Trophoblast cell (in vitro differentiated cells and primary cell): ENCODE results near the gene LHX5. TPM values are rescaled to one million over a fixed set of nuclear protein-coding genes. Genes with fewer than 3 reads are reported as not detected.

Experiments
- DNase-seq, 2 donors: peaks; one replicate each; pipeline ENCODE4 v3.0.0-alpha.2; 2016
- H2AFZ ChIP-seq: 2 replicates; pipeline ENCODE4 v1.6.1; 2013; ENCODE audit warnings: low read length, moderate library complexity, mild to moderate bottlenecking; ENCODE audit not compliant: insufficient read depth, poor library complexity
- H2AK5ac ChIP-seq: 2 replicates; pipeline ENCODE4 v1.6.1; 2013; ENCODE audit warnings: mild to moderate bottlenecking, low read length
- H2BK120ac ChIP-seq: 2 replicates; pipeline ENCODE4 v1.6.1; 2013; ENCODE audit warnings: low read length, mild to moderate bottlenecking, moderate library complexity; ENCODE audit not compliant: insufficient read depth, poor library complexity
- H2BK12ac ChIP-seq: 2 replicates; pipeline ENCODE4 v1.6.1; 2013; ENCODE audit warnings: mild to moderate bottlenecking, low read length, moderate library complexity
- H2BK5ac ChIP-seq: 2 replicates; pipeline ENCODE4 v1.6.1; 2013; ENCODE audit warnings: low read length, low read depth, moderate library complexity, mild to moderate bottlenecking; ENCODE audit not compliant: poor library complexity
- H3K14ac ChIP-seq: 2 replicates; pipeline ENCODE4 v1.6.1; 2013; ENCODE audit warnings: mild to moderate bottlenecking, low read length
- H3K18ac ChIP-seq: 2 replicates; pipeline ENCODE4 v1.6.1; 2013; ENCODE audit warnings: mild to moderate bottlenecking, low read length
- H3K23ac ChIP-seq: 2 replicates; pipeline ENCODE4 v1.6.1; 2013; ENCODE audit warnings: low read length
- H3K27ac ChIP-seq: 2 replicates; pipeline ENCODE4 v1.5.1; 2013; ENCODE audit warnings: low read depth, mild to moderate bottlenecking, inconsistent platforms, low read length, moderate library complexity
- H3K27me3 ChIP-seq: 2 replicates; pipeline ENCODE4 v1.6.1; 2013; ENCODE audit warnings: inconsistent platforms, mild to moderate bottlenecking, low read length, moderate library complexity; ENCODE audit not compliant: insufficient read depth
- H3K36me3 ChIP-seq, 2 experiments: 1 replicate in 1 of 2; 2 replicates in 1 of 2; pipeline ENCODE4 v1.6.1; 2013; ENCODE audit warnings: low read length in 2 of 2, mild to moderate bottlenecking in 2 of 2, moderate library complexity in 1 of 2; ENCODE audit not compliant: insufficient read depth in 2 of 2, control insufficient read depth in 1 of 2
- H3K4ac ChIP-seq: 2 replicates; pipeline ENCODE4 v1.6.1; 2013; ENCODE audit warnings: low read depth, mild to moderate bottlenecking, low read length, moderate library complexity
- H3K4me1 ChIP-seq, 2 experiments: 1 replicate in 1 of 2; 2 replicates in 1 of 2; pipeline ENCODE4 v1.6.1; 2013; ENCODE audit warnings: low read length in 2 of 2, mild to moderate bottlenecking in 2 of 2, moderate library complexity in 1 of 2; ENCODE audit not compliant: insufficient read depth in 2 of 2, control insufficient read depth in 1 of 2
- H3K4me2 ChIP-seq: 2 replicates; pipeline ENCODE4 v1.6.1; 2013; ENCODE audit warnings: inconsistent platforms, mild to moderate bottlenecking, low read length, moderate library complexity
- H3K4me3 ChIP-seq: 2 replicates; pipeline ENCODE4 v1.5.1; 2013; ENCODE audit warnings: mild to moderate bottlenecking, low read depth, low read length, inconsistent platforms
- H3K79me1 ChIP-seq: one replicate; pipeline ENCODE4 v1.6.1; 2013; ENCODE audit warnings: low read length
- H3K79me2 ChIP-seq: 2 replicates; pipeline ENCODE4 v1.6.1; 2013; ENCODE audit warnings: low read length, mild to moderate bottlenecking; ENCODE audit not compliant: control insufficient read depth, insufficient read depth, poor library complexity
- H3K9ac ChIP-seq: 2 replicates; pipeline ENCODE4 v1.6.1; 2013; ENCODE audit warnings: mild to moderate bottlenecking, low read length
- H3K9me3 ChIP-seq: 2 replicates; pipeline ENCODE4 v1.6.1; 2013; ENCODE audit warnings: low read depth, mild to moderate bottlenecking, control low read depth, inconsistent platforms, low read length; ENCODE audit not compliant: insufficient read depth
- H4K12ac ChIP-seq: 2 replicates; pipeline ENCODE4 v1.6.1; 2013; ENCODE audit warnings: low read depth, mild to moderate bottlenecking, low read length, moderate library complexity
- H4K8ac ChIP-seq: 2 replicates; pipeline ENCODE4 v1.6.1; 2013; ENCODE audit warnings: low read depth, mild to moderate bottlenecking, low read length, moderate library complexity
- H4K91ac ChIP-seq: one replicate; pipeline ENCODE4 v1.6.1; 2013; ENCODE audit warnings: low read depth, mild to moderate bottlenecking, low read length, moderate library complexity
- WGBS: extraction: QIAGEN DNeasy Blood & Tissue Kit; methylation state at CpG from one replicate; pipeline ENCODE4 v1.1.7; 2013; ENCODE audit warnings: missing lambda C conversion rate; ENCODE audit not compliant: insufficient read length, insufficient coverage; ENCODE audit errors: extremely low coverage; 5-methylcytosine and 5-hydroxymethylcytosine counted together
- polyA plus RNA-seq: library from polyadenylated mRNA; stranded (reverse); fragments of 200-250 nt; gene quantifications from 2 replicates; pipeline ENCODE4 v1.2.3, GENCODE V29; 2013

LHX5 gene
- 0.12 and 0.19 TPM in 2 replicates for polyA plus RNA-seq

GRCh38 chr12:113471619-113472171 lies at the start of gene LHX5:
LHX5 (minus strand) TSS chr12:113471871; CDS start chr12:113471498, 373 bp downstream.
- Histone ChIP-seq H3K4me1 (peaks cover 0 to 4% of the 10 kb centered on the region in 2 experiments), H3K27me3 (peaks cover 97% of the 10 kb centered on the region), H3K4me2 (no peak within 1 kb of the TSS), H3K23ac (no peak within 1 kb of the TSS), H4K12ac (no peak within 1 kb of the TSS), H2AK5ac (no peak within 1 kb of the TSS), H2BK120ac (no peak within 1 kb of the TSS), H2BK12ac (no peak within 1 kb of the TSS), H3K14ac (no peak within 1 kb of the TSS), H2BK5ac (no peak within 1 kb of the TSS), H3K9ac (no peak within 1 kb of the TSS), H4K91ac (no peak within 1 kb of the TSS), H3K36me3 (no peaks in the 10 kb centered on the region), H3K18ac (no peak within 1 kb of the TSS), H3K4ac (no peak within 1 kb of the TSS), H3K79me1 (no peaks in the 10 kb centered on the region), H2AFZ (no peak within 1 kb of the TSS), H4K8ac (no peak within 1 kb of the TSS), H3K9me3 (peaks cover 26% of the 10 kb centered on the region), H3K27ac (no peak within 1 kb of the TSS), H3K79me2 (no peaks in the 10 kb centered on the region), H3K4me3 (no peak within 1 kb of the TSS)
- DNase-seq: no peak
- WGBS: no CpG with 5 or more reads among the region's 43 CpGs

DNA sequence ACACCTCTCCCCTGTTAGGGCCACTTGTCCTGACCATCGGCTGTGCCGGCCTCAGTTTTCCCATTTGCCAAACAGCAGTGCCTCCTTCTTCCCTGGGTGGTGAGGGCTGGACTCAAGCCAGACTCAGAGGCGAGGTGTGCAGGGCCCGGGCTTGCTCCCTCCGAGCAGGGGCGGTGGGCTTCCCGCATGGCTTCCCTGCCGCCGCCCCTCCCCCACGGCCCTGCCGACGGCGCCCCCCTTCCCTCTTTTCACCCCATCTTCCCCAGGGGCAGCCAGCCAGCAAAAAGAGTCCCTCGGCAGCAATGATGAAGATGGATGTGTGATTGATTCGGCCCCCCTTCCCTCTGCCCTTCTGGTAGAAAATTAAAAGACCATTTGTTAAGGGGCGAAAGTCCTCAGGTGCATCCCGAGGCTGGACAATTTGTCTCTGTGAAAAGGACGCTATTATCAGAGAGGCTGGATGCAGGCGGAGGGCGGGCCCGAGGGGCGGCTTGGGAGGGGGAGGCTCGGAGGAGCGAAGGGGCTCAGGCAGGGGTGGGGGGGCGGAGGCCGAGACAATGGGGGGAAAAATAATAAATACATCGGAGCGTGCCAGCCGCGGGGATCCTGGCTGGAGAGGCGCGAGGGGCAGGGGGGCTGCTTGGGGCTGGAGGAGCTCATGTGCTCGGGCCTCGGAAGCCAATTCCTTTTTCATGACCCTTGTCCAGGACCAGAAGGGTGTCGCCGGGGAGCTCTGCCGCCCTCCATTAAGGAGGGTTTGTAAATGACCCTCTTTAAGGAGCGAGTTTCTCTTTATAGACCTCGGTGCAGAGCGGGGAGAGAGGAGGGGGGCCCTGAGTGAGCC lies 48.0 kb upstream of the LHX5 start:
- H3K4ac ChIP-seq: no peak overlapping the region
- peaks cover 6% of the 10 kb centered on the region for H3K9me3 ChIP-seq
- WGBS: no CpG with 5 or more reads among the region's 40 CpGs
- H3K23ac ChIP-seq: no peak overlapping the region
- H3K14ac ChIP-seq: no peak overlapping the region
- peaks cover 0 to 2% of the 10 kb centered on the region in 2 experiments for H3K4me1 ChIP-seq
- H2BK120ac ChIP-seq: no peak overlapping the region
- no peak overlapping the region for H2BK5ac ChIP-seq
- no peak overlapping the region for H3K9ac ChIP-seq
- H3K36me3 ChIP-seq: no peaks in the 10 kb centered on the region
- H3K18ac ChIP-seq: no peak overlapping the region
- no peak overlapping the region for H4K12ac ChIP-seq
- no peak overlapping the region for H3K4me3 ChIP-seq
- H4K91ac ChIP-seq: no peak overlapping the region
- no peak for DNase-seq
- no peak overlapping the region for H2BK12ac ChIP-seq
- H2AK5ac ChIP-seq: no peak overlapping the region
- H4K8ac ChIP-seq: no peak overlapping the region
- H3K4me2 ChIP-seq: no peak overlapping the region
- H3K27ac ChIP-seq: no peak overlapping the region
- no peaks in the 10 kb centered on the region for H3K79me2 ChIP-seq
- H2AFZ ChIP-seq: no peak overlapping the region
- peaks cover 17% of the 10 kb centered on the region for H3K27me3 ChIP-seq
- H3K79me1 ChIP-seq: no peaks in the 10 kb centered on the region

DNA sequence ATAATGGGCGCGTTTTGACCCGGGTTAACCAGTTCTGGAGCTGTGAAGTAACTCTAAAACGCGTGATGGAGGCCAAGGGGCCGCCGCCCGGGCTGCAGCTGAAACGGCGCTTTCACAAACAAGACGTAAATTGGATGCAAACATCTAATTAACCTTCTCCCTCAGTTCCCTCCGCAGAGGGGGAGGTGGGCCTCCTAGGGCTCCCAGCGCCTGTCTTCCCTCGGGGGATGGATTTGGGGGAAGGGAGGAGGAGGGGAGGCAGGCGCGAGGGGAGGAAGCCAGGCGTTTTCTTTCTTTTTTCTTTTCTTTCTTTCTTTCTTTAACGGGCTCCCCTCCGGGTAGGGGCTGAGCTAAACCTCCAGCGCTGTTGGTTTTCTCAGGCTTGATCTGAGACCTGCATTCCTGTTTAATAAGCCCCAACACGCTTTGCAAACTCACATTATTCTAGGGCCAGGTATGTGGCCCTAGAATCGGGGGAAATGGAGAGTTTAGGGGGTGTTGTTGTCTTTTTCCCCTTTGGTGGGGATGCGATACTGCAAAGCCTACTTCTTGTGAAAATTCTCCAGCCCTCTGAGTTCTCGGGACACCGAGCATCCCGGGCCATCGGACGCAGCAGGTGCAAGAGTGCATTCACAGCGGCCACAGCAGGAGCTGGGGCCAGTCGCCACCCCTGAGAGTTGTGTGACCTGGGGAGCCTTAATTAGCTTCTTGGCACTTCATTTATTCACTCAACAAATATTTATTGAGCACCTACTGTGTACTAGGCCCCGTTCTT lies 43.6 kb upstream of the LHX5 start:
- Histone ChIP-seq H3K79me1 (no peaks in the 10 kb centered on the region), H2BK5ac (no peak overlapping the region), H2BK120ac (no peak overlapping the region), H3K27ac (no peak overlapping the region), H3K23ac (no peak overlapping the region), H3K9me3 (peaks cover 6% of the 10 kb centered on the region), H3K4me1 (peaks cover 0 to 2% of the 10 kb centered on the region in 2 experiments), H2AFZ (no peak overlapping the region), H4K91ac (no peak overlapping the region), H3K18ac (no peak overlapping the region), H3K4me2 (no peak overlapping the region), H4K8ac (no peak overlapping the region), H3K36me3 (no peaks in the 10 kb centered on the region), H2AK5ac (no peak overlapping the region), H2BK12ac (no peak overlapping the region), H3K4me3 (no peak overlapping the region), H3K27me3 (peaks cover 19% of the 10 kb centered on the region), H3K4ac (no peak overlapping the region), H3K9ac (no peak overlapping the region), H3K79me2 (no peaks in the 10 kb centered on the region), H4K12ac (no peak overlapping the region), H3K14ac (no peak overlapping the region)
- no peak for DNase-seq
- no CpG with 5 or more reads among the region's 31 CpGs for WGBS

GRCh38 chr12:113514602-113515001 lies 42.9 kb upstream of the LHX5 start:
- H3K79me2 ChIP-seq: no peaks in the 10 kb centered on the region
- no CpG with 5 or more reads among the region's 8 CpGs for WGBS
- no peaks in the 10 kb centered on the region for H3K36me3 ChIP-seq
- no peak overlapping the region for H3K4me3 ChIP-seq
- no peak for DNase-seq
- H3K27ac ChIP-seq: no peak overlapping the region
- no peak overlapping the region for H3K4me2 ChIP-seq
- H2BK5ac ChIP-seq: no peak overlapping the region
- no peak overlapping the region for H2AK5ac ChIP-seq
- H3K4me1 ChIP-seq: peaks cover 0 to 2% of the 10 kb centered on the region in 2 experiments
- H4K8ac ChIP-seq: no peak overlapping the region
- peaks cover 19% of the 10 kb centered on the region for H3K27me3 ChIP-seq
- H2BK12ac ChIP-seq: no peak overlapping the region
- H3K79me1 ChIP-seq: no peaks in the 10 kb centered on the region
- no peak overlapping the region for H3K18ac ChIP-seq
- H2BK120ac ChIP-seq: no peak overlapping the region
- H4K12ac ChIP-seq: no peak overlapping the region
- H3K4ac ChIP-seq: no peak overlapping the region
- H4K91ac ChIP-seq: no peak overlapping the region
- H3K14ac ChIP-seq: no peak overlapping the region
- H3K9me3 ChIP-seq: peaks cover 6% of the 10 kb centered on the region
- no peak overlapping the region for H3K9ac ChIP-seq
- no peak overlapping the region for H2AFZ ChIP-seq
- no peak overlapping the region for H3K23ac ChIP-seq
